Fibroblast of the aortic adventitia (primary cell): Measurements from ENCODE around the gene CTXND2. TPM values are rescaled to one million over a fixed set of nuclear protein-coding genes. Genes with fewer than 3 reads are reported as not detected.
"Not testable (repeated sequence)": the region's sequence is repeated elsewhere in the genome, so short reads cannot be mapped to it uniquely, and the experiment has no call there.

Source experiments
- DNase-seq: peaks from one replicate; pipeline ENCODE4 v3.0.0-alpha.2; 2010; ENCODE audit warnings: low read depth
- H3K4me3 ChIP-seq: 2 replicates; pipeline ENCODE4 v1.5.1; 2011; ENCODE audit warnings: low read depth, mild to moderate bottlenecking, control low read depth, low read length, moderate library complexity
- CTCF ChIP-seq: IDR thresholded peaks from 2 replicates; pipeline ENCODE4 v1.5.1; 2011; ENCODE audit warnings: mild to moderate bottlenecking, low read length, control low read depth, inconsistent platforms; ENCODE audit not compliant: insufficient read depth
- total RNA-seq: library from RNA; depleted of rRNA; stranded (reverse); fragments of >200 nt; gene quantifications from 2 replicates; pipeline ENCODE4 v1.2.3, GENCODE V29; 2012; ENCODE audit warnings: low replicate concordance

Gene CTXND2
- total RNA-seq, 1 donor: not detected

GRCh38 chr1:150893336-150893913 is 6.5 kb downstream of the CTXND2 start:
- no peak for TF ChIP-seq CTCF
- no peak for DNase-seq
- no peak overlapping the region for H3K4me3 ChIP-seq

GRCh38 chr1:150895618-150896017 is 8.7 kb downstream of the CTXND2 start:
- no peak overlapping the region for H3K4me3 ChIP-seq
- TF ChIP-seq CTCF: no peak
- no peak for DNase-seq

GRCh38 chr1:150899795-150900194 is 12.9 kb downstream of the CTXND2 start:
- DNase-seq, H3K4me3 ChIP-seq: not testable (repeated sequence)

GRCh38 chr1:150902346-150902745 is 15.4 kb downstream of the CTXND2 start:
- TF ChIP-seq CTCF: no peak
- no peak for DNase-seq
- no peak overlapping the region for H3K4me3 ChIP-seq

GRCh38 chr1:150902751-150903150 is 15.8 kb downstream of the CTXND2 start:
- no peak for TF ChIP-seq CTCF
- no peak overlapping the region for H3K4me3 ChIP-seq
- DNase-seq: no peak

GRCh38 chr1:150905301-150905700 is 18.4 kb downstream of the CTXND2 start:
- no peak for TF ChIP-seq CTCF
- no peak overlapping the region for H3K4me3 ChIP-seq
- no peak for DNase-seq

- no peak for TF ChIP-seq CTCF
- H3K4me3 ChIP-seq: no peak overlapping the region
- DNase-seq: no peak
These were observed 19.4 kb downstream of the CTXND2 start for GRCh38 chr1:150906329-150906728.

GRCh38 chr1:150906813-150907212 is 19.9 kb downstream of the CTXND2 start:
- TF ChIP-seq CTCF: no peak
- no peak for DNase-seq
- H3K4me3 ChIP-seq: no peak overlapping the region
